ENCODE measurements around the gene FLT3. TPM values are rescaled to one million over a fixed set of nuclear protein-coding genes. Genes with fewer than 3 reads are reported as not detected.
A peak's percentile ranks its signal among the peaks of the same experiment; 100 is the strongest.

FLT3 gene
- total RNA-seq, 1 experiment from 2014 or later = not detected

DNA sequence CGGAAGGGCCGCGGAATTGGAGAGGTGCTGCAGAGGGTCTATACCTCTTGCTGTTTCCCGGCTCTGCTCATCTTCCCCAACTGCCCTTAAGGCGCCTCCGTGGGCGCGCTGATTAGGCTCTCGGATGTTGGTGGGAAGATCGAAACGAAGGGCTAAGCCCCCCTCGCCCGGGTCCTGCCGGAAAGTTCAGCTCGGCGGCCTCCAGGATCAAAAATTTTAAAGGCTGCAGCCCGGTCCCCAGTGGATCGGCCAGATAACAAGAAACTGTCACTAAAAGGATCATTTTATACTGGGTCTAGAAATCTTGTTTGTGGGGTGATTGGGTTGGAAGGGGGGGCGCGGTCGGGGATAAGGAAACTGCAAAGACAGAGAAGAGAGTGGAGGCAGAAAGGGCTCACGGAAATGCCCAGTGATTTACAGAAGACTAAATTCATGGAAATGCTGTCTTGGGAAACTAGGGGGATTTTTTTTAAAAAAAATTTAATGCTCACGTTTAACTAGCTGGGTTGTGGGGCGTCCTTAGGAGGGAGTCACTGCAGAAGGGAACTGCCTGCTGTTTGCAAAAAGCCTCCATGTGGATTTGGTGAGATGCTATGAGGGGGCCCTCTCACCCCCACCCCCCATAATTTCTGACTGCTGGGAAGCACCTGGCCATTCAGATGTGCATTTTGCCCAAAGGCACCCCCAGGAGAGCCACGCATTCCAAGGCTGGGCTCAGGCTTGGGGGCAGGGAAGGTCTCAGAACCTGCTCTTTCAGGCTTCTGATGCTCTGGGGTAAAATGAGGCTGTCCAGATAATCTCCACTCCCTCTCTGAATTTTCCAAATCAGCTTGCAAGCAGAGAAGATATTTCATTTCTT lies 138.9 kb downstream of the FLT3 start:
- in situ Hi-C loops (cut with HindIII; ENCODE audit: low pct_unique_long_range_greater_than_20kb, low sequenced_read_pairs) = loop anchor here (25.0 kb wide), 1 partner anchor 99 kb away; no protein-coding TSS in a partner anchor
- no peak for DNase-seq (ENCODE audit: low read depth, low spot score)

DNA sequence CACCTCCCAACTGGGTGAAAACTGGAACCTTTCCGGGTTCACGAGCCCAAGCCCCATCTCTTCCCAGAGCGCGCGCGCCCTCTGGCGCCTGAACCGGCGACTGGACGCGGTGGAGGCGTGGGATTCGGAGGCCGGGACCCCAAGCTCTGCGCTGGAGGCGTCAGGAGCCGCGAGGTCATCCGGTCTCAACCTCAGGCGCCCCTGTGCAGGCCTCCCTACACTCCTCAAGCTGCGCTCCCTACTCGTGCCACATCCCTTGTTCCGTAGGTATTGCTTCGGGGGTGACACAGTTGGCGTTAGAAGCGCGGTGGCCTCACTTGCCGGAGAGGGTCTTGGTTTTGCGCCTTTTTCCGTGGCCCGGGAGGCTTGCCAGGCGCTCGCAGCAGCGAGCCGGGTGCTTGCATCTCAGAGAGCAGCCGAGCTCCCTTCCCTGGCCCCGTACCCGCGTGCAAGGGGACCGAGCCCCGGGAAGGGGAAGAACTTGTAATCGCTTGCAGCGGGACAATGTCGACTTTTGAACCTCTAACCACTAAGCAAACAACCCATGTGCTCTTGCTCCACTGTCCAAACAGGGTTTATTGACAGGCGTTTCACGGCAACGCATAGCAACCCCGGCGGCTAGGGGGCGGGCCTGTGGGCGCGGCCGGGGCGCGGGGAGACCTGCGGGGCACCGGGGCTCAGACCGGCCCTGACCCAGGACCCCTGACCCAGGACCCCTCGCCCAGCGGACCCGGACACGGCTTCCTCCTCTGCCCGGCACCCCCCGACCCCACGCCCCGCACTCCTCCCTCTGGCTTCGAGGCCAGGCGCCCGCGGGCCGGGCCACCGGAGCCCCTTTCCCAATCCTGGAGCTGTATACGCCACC lies 139.8 kb downstream of the FLT3 start:
- DNase-seq (ENCODE audit: low read depth, low spot score) = no peak
- in situ Hi-C loops (cut with HindIII; ENCODE audit: low pct_unique_long_range_greater_than_20kb, low sequenced_read_pairs) = loop anchor here (25.0 kb wide), 1 partner anchor 98 kb away; no protein-coding TSS in a partner anchor

DNA sequence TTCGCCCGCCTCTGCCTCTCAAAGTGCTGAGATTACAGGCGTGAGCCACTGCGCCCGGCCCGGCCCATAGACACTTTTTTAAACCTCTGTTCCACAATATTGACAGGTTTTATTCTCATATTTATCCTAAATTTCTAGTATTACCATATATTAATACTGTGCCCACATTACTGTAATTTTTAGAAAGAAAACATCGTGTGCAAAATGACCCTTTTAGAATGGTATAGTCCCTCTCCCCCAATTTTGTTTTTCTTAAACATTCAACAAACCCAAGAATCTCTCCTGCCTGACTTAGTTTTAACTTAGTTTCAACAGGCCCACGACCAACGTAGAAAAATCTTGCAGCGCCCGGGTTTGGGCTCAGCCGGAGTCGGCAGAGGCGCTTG lies 140.4 kb downstream of the FLT3 start:
- in situ Hi-C loops (cut with HindIII; ENCODE audit: low pct_unique_long_range_greater_than_20kb, low sequenced_read_pairs) = loop anchor here (25.0 kb wide), 1 partner anchor 98 kb away; no protein-coding TSS in a partner anchor

DNA sequence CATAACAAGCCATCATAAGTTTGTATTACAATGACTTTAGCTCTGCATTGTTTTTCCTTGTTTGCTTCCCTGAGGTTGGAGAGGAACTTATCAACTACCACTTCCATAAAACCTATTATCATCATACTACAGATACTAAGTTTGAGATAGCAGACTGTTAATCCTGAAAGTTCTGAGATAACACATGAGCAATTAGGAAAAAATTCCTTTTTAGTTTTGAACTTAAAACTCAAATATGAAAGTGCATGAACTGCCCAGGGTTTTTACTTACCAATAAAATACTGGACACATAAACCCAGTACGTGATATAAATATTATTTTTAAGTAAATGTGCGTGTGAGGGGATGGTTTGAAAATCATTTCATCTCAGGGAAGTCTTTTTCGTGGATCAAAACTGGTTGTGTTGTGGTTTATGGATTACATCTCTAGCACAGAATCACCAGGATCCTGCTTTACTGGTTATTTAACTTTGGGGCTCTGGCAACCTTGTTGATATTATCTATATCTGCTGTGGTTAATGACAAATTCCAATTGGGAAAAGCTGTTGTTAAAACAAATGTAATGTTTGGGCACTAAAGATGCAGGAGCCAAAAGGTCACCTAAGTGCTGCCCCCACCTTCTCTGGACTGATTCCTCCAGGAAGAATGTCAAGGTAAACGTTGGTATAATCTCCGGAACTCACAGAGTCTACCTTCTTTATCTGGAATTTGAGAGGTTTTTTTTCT lies 143.6 kb downstream of the FLT3 start:
- in situ Hi-C loops (cut with HindIII; ENCODE audit: low pct_unique_long_range_greater_than_20kb, low sequenced_read_pairs) = loop anchor here (25.0 kb wide), 1 partner anchor 94 kb away; no protein-coding TSS in a partner anchor
- no peak for DNase-seq (ENCODE audit: low read depth, low spot score)

More for the DNA sequence above, 140.4 kb downstream of the FLT3 start:
- no peak for DNase-seq (ENCODE audit: low read depth, low spot score)

DNA sequence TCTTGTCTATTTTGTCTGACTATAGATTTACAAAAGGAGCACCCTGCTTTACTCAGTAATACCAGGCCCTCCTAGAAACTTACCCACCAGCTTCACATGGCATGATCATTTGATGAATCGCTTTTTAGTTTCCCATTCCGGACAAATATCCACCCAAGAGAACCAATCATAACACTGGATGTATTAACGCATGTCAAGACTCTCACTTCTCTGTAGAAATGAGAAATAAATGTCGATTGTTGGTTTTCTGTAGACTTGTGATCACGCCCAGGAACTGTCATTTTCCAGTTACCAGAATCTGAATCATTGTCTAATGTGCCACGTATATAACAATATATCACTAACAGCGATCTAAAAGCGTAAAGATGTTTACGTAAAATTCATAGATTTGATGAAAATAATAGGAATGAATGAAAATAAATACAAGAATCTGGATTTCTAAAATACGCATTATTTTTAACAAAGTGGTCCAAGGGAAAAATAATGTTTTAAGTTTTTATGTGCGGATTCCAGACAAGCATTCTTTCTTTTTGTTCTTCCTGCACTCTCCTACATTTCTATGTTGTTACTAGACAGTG lies 145.3 kb downstream of the FLT3 start:
- no peak for DNase-seq (ENCODE audit: low read depth, low spot score)
- in situ Hi-C loops (cut with HindIII; ENCODE audit: low pct_unique_long_range_greater_than_20kb, low sequenced_read_pairs) = loop anchor here (25.0 kb wide), 1 partner anchor 93 kb away; no protein-coding TSS in a partner anchor

DNA sequence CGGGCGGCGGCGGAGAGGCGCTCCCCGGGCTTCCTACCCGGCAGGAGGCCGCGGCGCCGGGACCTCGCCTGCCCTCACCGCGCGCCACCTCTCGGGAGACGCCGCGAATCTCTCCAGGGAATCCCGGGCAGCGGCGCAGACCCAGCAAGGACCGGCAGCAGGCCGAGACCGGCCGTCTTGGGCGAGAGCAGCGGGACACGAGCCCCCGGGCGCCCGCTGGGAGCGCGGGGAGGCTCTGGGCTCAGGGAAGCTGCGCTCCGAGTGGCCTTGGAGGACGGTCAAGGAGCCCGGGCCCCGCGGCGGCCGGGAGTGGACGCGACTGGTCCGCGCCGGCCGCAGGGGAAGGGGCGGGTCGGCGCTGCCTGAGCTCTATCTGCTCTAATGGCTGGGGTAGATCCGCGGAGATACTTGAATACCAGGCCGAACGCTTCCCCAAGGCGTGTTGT lies 145.9 kb downstream of the FLT3 start:
- DNase-seq (ENCODE audit: low read depth, low spot score) = no peak
- in situ Hi-C loops (cut with HindIII; ENCODE audit: low pct_unique_long_range_greater_than_20kb, low sequenced_read_pairs) = loop anchor here (25.0 kb wide), 1 partner anchor 92 kb away; no protein-coding TSS in a partner anchor

DNA sequence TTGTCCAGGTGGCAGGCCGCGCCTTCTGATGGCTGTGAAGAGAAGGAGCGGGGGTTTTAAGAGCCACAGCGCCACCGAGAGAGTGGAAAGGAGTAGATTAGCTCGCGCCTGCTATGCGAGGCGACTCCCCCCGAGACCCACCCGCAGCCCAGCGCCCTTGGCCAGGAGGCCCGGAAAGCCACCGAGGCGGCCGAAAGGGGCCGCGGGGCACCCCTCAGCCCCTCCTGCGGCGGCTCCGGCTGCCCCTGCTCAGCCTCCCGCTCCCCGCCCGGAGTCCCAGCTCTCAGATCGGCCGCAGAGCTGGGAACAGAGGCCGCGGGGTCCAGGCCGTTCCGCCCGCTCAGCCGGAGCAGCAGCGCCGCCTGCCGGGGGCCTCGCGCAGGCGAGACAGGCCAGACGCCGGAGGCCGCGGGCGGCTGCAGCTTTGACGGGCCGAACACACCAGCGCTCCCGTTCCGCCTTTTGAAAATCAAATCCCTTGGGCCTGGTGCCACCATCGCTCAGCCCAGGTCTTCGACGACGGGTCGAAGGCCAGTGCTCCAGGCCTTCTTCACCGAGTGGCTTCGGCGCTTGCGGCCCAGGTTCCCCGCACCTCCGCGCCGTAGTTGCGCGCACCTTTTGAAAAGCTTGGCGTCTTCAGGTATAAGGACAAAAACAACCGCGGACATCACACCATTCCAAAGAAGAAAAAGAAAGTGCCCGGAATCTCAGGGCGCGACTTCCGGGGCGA lies 146.5 kb downstream of the FLT3 start:
- peak; percentile 73 for DNase-seq (ENCODE audit: low read depth, low spot score)
- in situ Hi-C loops (cut with HindIII; ENCODE audit: low pct_unique_long_range_greater_than_20kb, low sequenced_read_pairs) = loop anchor here (25.0 kb wide), 1 partner anchor 92 kb away; no protein-coding TSS in a partner anchor

Small RNAs within 50 kb of the gene (small RNA-seq; reads per million reads assigned to genes)
- 0 to 0.19 reads per million in 2 experiments for gene RN7SL272P

Other genes with a start within 250 kb of the FLT3 start
- not detected in 2 replicates for gene PDX1, start 180.6 kb downstream of the FLT3 start, total RNA-seq (2014; rRNA removed; shearing (Covaris generic))
- 2.5 and 4.4 TPM in 2 replicates for gene CDX2, start 131.3 kb downstream of the FLT3 start, total RNA-seq (2014; rRNA removed; shearing (Covaris generic))
- not detected in 2 replicates for gene URAD, start 111.9 kb downstream of the FLT3 start, total RNA-seq (2014; rRNA removed; shearing (Covaris generic))
- 18.4 and 18.5 TPM in 2 replicates for gene PAN3, start 38.0 kb upstream of the FLT3 start, total RNA-seq (2014; rRNA removed; shearing (Covaris generic))

All from SK-MEL-5 (cell line).